Activated B cell treated with CpG ODN at 0.5 μM for 24 hours (primary cell): ENCODE measurements around the gene ZIC1. TPM values are rescaled to one million over a fixed set of nuclear protein-coding genes. Genes with fewer than 3 reads are reported as not detected.

Experiments
- ATAC-seq: fragments of 200-7000 bp; cut with Tn5 transposase; one replicate; pipeline ENCODE4 v1.10.0; 2021; ENCODE audit warnings: low read depth, mild to moderate bottlenecking, moderate library complexity
- CTCF ChIA-PET: fragments of 350-600 bp; sonication (Branson Sonifier 250); formaldehyde crosslinking; loops from one replicate; lab custom pipeline; 2021; ENCODE audit warnings: antibody characterized with exemption; lab: Charles Lee
- POLR2A ChIA-PET: fragments of 350-600 bp; sonication (Branson Sonifier 250); formaldehyde crosslinking; loops from one replicate; lab custom pipeline; 2021; ENCODE audit warnings: antibody characterized with exemption; lab: Charles Lee
- DNase-seq: peaks from one replicate; pipeline ENCODE4 v3.0.0; 2022
- H3K27ac Mint-ChIP-seq: one replicate; pipeline ENCODE4 v1.8.0; 2020; ENCODE audit warnings: mixed read lengths
- H3K27me3 Mint-ChIP-seq: one replicate; pipeline ENCODE4 v1.8.0; 2021; ENCODE audit warnings: mixed read lengths
- H3K36me3 Mint-ChIP-seq: one replicate; pipeline ENCODE4 v1.8.0; 2021; ENCODE audit warnings: low read depth, mixed read lengths
- H3K4me1 Mint-ChIP-seq: one replicate; pipeline ENCODE4 v1.8.0; 2021; ENCODE audit warnings: mixed read lengths
- H3K4me3 Mint-ChIP-seq: one replicate; pipeline ENCODE4 v1.8.0; 2020; ENCODE audit warnings: mild to moderate bottlenecking, mixed read lengths
- H3K9me3 Mint-ChIP-seq: one replicate; pipeline ENCODE4 v1.8.0; 2020; ENCODE audit warnings: mixed read lengths
- intact Hi-C: fragments of 100-400 bp; cut with micrococcal nuclease; formaldehyde crosslinking; loops from one replicate; pipeline ENCODE4 v1.15.1; 2024
- total RNA-seq: library from RNA; stranded (reverse); gene quantifications from 2 replicates; pipeline ENCODE4 v1.2.3, GENCODE V29; 2022
- TF ChIP-seq, protein P1 (sequence below): fragments of 200-600 bp; IDR thresholded peaks from one replicate; pipeline ENCODE4 v1.8.0; 2022; ENCODE audit warnings: antibody characterized with exemption, mild to moderate bottlenecking

Gene ZIC1
- total RNA-seq, 1 donor from 2014 or later, result not detected

DNA sequence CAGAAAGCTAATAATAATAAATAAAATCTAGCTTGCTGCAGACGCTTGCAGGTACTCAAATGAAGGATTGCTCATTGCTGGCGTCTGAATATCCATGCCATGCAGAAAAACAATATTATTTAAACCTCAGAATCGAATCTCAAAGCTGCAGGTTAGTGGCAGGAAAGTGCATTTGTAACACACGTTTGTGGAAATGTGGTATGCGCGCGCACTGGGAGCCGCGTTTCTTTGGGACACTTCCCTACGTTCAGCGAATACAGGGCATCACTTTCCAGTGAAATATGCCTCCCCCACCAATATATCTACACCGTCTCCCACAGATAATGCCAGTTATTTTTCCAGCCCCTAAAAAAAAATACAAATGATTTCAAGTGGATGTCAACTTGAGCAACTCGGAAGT, 39.9 kb upstream of the ZIC1 start:
- no peak for ATAC-seq
- Mint-ChIP-seq H3K9me3 (no peaks in the 10 kb centered on the region), H3K4me1 (no peaks in the 10 kb centered on the region), H3K27me3 (peaks cover 61% of the 10 kb centered on the region), H3K4me3 (no peak overlapping the region), H3K27ac (no peak overlapping the region), H3K36me3 (no peaks in the 10 kb centered on the region)
- DNase-seq, result no peak
- POLR2A ChIA-PET, result no interaction called here
- intact Hi-C loops, result no loop called here
- TF ChIP-seq, protein P1, sequence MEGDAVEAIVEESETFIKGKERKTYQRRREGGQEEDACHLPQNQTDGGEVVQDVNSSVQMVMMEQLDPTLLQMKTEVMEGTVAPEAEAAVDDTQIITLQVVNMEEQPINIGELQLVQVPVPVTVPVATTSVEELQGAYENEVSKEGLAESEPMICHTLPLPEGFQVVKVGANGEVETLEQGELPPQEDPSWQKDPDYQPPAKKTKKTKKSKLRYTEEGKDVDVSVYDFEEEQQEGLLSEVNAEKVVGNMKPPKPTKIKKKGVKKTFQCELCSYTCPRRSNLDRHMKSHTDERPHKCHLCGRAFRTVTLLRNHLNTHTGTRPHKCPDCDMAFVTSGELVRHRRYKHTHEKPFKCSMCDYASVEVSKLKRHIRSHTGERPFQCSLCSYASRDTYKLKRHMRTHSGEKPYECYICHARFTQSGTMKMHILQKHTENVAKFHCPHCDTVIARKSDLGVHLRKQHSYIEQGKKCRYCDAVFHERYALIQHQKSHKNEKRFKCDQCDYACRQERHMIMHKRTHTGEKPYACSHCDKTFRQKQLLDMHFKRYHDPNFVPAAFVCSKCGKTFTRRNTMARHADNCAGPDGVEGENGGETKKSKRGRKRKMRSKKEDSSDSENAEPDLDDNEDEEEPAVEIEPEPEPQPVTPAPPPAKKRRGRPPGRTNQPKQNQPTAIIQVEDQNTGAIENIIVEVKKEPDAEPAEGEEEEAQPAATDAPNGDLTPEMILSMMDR, result no peak
- CTCF ChIA-PET, result no interaction called here

DNA sequence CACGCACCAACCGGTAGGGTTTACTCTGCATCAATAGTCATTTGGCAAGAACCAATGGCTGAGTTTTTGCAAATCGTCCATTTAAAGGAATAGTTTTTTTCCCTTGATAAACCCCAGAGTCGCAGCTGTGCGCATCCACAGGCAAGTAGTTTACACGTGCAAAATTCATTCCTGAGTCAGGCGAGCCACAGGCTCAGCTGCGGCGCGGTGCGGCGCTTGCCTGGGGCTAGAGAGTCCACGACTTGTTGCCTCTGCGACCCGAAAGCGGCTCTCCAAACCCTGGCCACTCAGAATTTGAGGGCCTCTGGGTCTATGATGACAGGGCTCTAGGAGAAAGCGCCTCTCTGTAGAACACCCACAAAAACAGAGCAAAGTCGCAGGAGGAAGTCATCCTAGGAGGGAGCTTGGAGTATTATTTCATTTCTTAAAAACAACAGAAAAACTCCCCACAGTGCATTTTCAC, 39.5 kb upstream of the ZIC1 start:
- Mint-ChIP-seq H3K9me3 (no peaks in the 10 kb centered on the region), H3K36me3 (no peaks in the 10 kb centered on the region), H3K27me3 (peaks cover 57% of the 10 kb centered on the region), H3K4me1 (no peaks in the 10 kb centered on the region), H3K27ac (no peak overlapping the region), H3K4me3 (no peak overlapping the region)
- DNase-seq, result no peak
- intact Hi-C loops, result no loop called here
- POLR2A ChIA-PET, result no interaction called here
- TF ChIP-seq, protein P1, result no peak
- CTCF ChIA-PET, result no interaction called here
- ATAC-seq, result no peak

DNA sequence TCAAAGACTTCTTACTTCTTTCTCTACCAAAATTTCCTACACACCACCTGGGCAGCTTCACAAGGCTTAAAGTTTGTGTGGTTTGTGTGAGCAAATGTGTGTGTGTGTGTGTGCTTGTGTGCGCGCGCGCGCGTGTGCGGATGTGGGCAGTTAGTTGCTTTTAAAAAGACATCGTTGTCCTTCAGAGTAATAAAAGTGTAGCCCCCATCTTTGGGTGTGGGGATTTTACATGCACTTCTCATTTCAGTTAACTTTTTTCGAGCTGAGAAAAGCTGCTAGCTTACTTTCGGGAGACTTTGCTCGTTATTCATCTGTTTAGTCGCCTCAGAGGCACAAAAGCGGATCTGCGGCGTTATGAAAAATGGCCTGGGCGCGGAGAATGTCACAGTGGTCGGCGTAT, 38.8 kb upstream of the ZIC1 start:
- ChIA-PET CTCF (no interaction called here), POLR2A (no interaction called here)
- intact Hi-C loops, result no loop called here
- H3K4me3 Mint-ChIP-seq, result no peak overlapping the region
- TF ChIP-seq, protein P1, result no peak
- no peaks in the 10 kb centered on the region for H3K9me3 Mint-ChIP-seq
- no peak for DNase-seq
- peaks cover 59% of the 10 kb centered on the region for H3K27me3 Mint-ChIP-seq
- no peaks in the 10 kb centered on the region for H3K36me3 Mint-ChIP-seq
- H3K27ac Mint-ChIP-seq, result no peak overlapping the region
- ATAC-seq, result no peak
- H3K4me1 Mint-ChIP-seq, result no peaks in the 10 kb centered on the region

DNA sequence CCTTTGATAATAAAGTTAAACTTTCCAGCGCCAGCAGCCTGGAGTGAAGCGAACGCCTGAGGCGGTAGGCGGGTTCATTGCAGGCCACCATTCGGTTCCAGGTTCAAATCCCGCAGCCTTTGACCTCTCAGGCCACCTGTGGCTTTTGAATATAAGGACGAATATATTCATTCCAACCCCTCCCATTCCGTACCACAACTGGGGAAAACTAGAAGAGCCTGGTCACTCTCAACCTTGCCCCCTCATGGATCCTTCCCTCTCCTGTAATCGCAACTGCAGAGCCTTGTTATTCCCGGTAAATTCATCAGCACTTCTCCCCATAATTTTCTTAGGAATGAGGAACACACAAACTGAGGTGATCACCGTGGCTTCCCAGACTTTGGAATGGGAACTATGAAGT, 38.0 kb upstream of the ZIC1 start:
- H3K36me3 Mint-ChIP-seq, result no peaks in the 10 kb centered on the region
- TF ChIP-seq, protein P1, result no peak
- DNase-seq, result no peak
- ChIA-PET CTCF (no interaction called here), POLR2A (no interaction called here)
- no peak overlapping the region for H3K4me3 Mint-ChIP-seq
- H3K9me3 Mint-ChIP-seq, result no peaks in the 10 kb centered on the region
- no peak overlapping the region for H3K27ac Mint-ChIP-seq
- peaks cover 63% of the 10 kb centered on the region for H3K27me3 Mint-ChIP-seq
- intact Hi-C loops, result no loop called here
- H3K4me1 Mint-ChIP-seq, result no peaks in the 10 kb centered on the region
- no peak for ATAC-seq

DNA sequence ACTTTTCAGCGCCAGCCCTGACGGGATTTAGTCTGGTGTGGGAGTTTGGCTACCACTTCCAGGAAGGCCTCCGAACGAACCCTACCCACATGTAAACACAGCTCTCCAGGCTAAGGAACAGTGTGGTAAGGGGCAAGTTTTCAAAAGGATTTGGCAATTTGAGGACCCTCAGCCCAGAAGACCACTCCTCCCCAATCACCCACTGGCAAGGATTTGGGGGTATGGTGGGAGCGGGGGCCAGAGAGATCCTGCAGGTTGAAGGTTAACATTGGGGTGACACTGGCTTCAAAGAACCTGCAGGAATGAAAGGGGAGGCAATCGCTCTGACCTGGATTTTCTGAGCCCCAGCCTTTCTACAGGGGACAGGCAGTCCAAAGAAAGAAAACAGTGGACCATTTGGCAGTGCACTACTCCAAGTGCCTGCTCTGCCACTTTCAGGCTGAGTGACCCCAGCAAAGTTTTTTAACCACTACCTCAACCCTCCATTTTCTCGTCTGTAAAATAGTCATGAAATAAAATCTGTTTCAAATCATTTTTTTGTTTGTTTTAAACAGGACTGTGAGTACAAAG, 37.3 kb upstream of the ZIC1 start:
- intact Hi-C loops, result no loop called here
- no peaks in the 10 kb centered on the region for H3K36me3 Mint-ChIP-seq
- CTCF ChIA-PET, result no interaction called here
- TF ChIP-seq, protein P1, result no peak
- DNase-seq (no peak), ATAC-seq (no peak)
- no peaks in the 10 kb centered on the region for H3K4me1 Mint-ChIP-seq
- H3K27me3 Mint-ChIP-seq, result peaks cover 63% of the 10 kb centered on the region
- H3K4me3 Mint-ChIP-seq, result no peak overlapping the region
- POLR2A ChIA-PET, result no interaction called here
- H3K27ac Mint-ChIP-seq, result no peak overlapping the region
- no peaks in the 10 kb centered on the region for H3K9me3 Mint-ChIP-seq
